GM19463 (cell line): ENCODE data around the gene APMAP.
"Not testable (repeated sequence)": the region's sequence is repeated elsewhere in the genome, so short reads cannot be mapped to it uniquely, and the experiment has no call there.

Experiments used
- ATAC-seq: cut with Tn5 transposase; IDR thresholded peaks from one replicate; pipeline ENCODE4 v1.9.1; 2021; ENCODE audit warnings: mild to moderate bottlenecking, moderate library complexity; ENCODE audit not compliant: unreplicated experiment

Gene APMAP

DNA sequence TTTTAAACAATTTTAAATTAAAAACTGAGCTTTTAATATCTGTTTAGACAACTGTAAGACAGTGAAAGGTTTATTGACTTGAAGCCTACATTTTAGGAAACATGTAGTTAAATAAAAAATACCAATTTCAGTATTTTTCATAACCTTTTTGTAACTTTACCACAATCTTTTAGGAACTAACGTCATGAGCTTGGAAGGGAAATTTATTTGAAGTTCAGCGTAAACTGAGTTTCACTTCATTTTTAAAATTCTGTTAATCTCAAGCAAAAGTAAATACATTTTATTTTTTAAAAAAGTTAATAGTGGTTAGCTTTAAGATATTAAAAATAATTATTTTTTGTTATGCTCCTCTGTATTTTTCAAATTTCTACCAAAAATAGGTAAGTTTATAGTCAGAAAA lies 38.0 kb downstream of the APMAP start:
- ATAC-seq: no peak

DNA sequence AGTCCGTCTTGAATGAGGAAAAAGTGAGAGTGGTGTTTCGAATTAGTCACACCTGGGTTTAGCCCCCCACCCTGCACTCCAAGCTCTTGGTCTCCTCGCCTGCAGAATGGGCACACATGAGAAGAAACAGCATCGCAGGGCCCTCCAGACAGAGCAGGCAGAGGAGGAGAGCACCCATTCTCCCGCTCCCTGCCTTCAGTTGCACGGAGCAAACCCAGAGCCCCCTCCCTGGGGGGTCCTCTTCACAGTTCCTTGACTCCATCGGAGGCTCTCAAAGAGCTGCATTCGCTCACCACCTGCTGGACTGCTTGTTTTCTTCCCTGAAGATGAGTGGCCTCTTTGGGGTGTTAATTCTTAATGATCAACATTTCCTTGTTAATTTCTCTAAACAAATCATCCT lies 38.4 kb downstream of the APMAP start:
- ATAC-seq: no peak

DNA sequence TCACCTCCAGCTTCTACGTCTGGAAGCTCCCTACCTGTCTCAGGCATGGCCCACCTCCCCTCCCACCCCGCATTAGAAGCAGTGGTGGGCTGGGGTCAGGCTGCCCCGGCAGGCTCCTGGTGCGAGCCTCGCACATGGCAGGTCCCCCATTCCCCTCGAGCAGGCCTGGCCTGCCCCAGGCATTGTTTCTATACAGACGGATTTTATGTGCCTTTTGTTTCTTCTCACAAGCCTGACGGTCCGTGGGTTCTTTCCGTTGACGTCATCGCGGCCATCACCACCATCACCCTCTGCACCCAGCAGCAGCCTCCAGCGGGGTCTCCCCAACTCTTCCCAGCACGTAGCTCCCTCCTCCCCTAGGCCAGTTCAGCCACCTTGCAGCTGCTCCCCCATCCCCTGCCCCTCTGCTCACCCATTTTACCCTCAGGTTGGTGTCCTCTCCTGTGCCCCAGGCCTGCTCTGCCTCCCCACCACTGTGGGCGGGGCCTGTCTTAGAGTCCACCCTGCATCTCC lies 38.9 kb downstream of the APMAP start:
- no peak for ATAC-seq

DNA sequence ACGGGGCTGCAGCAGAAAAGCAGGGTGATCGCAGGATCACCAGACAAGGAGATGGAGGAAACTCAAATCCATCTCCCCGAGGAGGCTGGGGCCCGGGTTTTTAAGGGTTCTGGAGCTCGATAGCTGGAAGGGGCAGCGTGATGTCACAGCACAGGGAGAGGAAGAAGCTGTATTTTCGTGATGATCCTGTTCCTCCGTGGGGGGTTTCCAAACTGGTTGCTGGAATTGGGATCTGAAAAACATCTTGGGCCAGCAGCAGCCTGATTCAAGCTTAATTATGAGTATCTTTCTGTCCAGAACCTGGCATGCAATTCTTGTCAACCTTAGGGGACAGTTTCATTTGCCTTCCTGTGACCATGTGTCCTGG lies 39.4 kb downstream of the APMAP start:
- ATAC-seq: no peak

DNA sequence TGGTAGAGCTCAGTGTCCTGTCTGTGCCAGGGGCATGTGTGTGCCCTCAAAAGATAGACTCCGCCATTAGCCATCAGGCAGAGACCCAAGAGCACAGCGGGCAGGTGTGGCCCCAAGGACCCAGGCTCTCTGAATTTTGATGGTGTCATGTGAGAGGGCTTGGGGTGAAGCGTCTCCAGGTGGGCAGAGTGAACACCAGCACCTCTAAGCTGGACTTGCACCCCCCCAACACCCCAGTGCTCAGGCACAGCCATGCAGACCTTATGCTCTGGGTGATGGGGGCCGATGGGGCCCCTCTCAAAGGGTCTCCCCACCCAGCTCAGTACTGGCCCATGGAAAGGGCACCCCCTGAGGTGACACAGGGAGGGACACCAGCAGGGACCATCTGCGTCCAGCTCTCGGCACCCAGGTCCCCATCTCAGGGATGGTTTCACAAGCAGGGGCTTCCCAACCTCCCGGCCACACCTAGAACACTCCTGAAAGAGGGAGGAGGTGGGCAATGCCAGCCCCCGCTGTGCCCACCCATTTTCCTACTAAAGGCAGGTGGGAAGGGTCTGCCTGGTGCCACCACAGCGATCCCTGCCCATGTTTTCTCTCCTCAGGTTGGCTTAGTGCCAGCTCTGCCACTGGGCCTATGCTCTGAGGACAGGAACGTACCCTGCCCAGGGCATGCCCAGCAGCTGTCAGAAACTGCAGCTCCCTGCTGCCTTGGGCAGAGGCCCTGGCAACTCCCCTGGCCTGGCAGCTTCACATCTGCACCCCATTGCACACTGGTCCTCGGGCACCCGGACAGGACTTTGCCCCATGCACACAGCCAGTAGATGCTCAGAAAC lies 40.0 kb downstream of the APMAP start:
- no peak for ATAC-seq

DNA sequence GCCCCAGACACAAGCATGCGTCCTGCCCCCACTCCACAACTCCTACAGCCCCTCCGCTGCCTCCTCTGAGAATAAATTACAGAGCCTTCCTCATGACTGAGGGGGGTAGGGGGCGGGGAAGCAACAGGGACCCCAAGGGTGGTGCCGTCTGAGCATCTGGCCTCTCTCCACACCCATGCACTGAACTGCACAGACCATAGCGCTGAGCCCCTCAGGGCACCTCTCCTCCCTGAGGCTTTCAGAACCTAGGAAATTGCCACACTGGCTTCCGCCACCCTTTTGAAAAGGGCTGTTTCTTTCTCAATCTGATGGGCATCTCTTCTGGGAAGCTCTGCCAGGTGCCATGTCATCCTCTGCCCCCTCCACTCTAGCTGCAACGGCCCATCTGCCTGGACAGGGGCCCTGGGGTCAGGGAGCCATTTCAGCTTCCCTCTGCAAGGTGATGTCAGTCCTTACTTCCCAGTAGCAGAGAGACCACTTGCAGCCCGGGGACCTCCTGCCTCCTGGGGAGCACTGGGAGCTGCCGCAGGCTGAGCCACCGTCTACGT lies 40.9 kb downstream of the APMAP start:
- ATAC-seq: no peak

DNA sequence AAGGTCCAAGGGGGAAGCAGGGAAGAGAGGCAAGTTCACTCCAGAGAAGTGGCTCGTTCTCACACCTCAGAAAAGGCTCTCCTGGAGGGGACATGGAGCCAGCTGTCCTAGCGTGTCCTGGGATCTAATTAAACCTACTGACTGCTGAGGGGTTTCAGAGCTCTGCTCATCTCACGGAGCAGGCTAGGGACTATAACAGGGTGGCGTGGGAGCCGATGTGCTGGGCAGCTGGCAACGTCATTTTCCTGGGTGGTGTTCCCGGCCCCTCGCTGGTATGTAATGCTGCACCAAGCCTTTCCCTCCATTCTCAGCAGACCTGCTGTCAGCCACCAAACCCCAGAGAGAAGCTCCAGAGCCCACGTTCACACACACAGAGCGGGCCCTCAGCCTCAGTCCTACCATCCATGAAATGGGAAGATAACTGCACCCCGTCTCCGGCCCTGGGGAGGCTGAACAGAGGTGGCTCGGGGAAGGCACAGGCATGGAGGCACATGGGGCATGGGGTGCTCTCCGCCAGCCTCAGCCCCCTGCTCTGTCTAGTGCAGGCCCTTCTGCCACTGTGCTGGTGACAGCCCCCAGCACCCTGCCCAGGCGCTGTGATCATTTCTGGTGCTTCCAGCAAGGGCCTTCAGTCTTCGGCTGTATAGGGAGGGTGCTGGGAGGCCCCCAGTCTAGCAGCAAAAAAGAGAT lies 41.6 kb downstream of the APMAP start:
- no peak for ATAC-seq

DNA sequence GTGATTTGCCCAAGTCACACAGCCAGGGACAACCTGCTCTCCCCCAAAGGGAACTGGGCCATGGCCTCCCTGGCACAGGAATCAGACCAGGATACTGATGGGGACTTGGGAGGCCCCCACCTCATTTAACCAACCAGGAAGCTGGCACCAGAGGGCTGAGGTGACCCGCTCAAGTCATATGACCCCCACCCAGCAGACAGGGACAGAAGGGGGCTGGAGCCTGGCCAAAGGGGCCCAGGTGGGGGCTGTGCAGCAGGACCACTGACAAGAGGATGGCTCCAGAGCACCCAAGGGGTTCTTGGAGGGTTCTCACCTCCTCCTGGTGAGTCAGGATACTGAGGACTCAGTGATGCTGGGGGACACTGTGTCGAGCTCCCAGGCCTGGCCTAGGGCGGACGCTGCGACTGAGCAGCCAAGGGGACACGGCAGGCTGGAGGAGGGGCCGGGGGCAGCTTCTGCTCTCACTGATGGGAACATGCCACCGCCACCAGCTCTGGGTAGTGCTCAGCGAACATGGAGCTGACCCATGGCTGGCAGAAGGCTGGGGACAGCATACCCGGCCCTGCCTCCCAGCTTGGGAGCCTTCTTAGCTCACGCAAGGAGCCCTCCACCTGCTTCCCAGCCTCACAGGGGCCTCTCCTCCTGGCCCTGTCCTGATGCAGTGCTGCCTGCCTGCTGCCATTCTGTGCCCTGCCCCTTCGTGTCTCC lies 42.3 kb downstream of the APMAP start:
- no peak for ATAC-seq

DNA sequence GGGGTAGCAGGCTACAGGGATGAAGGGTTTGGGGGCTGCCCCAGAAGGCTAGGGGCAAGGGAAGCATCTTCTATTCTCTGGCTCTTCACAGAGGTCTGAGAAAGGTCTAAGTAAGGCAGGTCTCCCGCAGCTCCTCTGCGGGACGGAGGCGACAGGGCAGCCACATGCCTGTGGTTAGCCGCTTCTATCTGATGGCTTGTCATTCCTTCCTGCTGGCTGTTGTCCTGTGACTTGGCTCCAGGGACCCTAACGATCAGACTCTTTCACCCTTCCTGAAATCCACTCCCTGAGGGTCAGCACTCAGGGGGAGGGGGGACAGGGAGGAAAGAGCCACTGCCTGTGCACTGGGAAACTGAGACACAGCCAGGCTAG lies 42.8 kb downstream of the APMAP start:
- ATAC-seq: no peak

DNA sequence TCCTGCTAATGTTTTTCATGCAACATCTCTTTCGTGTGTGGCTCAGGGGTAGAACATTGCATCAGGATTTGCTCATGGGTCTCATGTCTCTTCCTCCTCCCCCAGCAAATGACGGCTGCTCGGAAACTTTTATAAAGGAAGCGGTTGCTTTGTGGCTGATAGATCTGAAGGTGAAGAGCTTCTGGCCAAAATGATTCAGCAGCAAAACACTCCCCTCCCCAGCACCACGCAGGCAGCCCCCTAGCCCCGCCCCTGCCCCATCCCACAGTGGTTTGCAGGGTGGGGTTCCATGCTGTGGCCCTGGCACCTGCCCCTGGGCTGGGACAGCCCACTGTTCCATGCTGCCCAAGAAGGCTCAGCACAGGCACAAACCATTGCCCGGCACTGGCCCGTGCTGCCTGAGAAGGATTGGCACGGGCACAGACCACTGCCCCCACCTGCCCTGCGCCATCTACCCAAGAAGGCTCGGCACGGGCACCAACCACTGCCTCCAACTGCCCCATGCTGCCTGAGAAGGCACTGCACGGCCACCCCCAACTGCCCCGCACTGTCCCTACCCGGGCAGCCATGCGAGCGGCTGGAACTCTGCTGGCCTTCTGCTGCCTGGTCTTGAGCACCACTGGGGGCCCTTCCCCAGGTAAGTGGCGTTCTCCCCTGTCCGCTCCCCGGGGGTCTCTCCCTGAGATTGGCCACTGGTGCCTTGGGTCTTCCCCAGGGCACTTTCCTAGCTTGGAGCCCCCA lies 43.4 kb downstream of the APMAP start, which contains the start of gene CST7:
Gene CST7, plus strand, starts transcription at position 331 of the 741 bp plus-strand sequence. Its CDS starts 237 bp downstream, at position 568.
- no peak for ATAC-seq

DNA sequence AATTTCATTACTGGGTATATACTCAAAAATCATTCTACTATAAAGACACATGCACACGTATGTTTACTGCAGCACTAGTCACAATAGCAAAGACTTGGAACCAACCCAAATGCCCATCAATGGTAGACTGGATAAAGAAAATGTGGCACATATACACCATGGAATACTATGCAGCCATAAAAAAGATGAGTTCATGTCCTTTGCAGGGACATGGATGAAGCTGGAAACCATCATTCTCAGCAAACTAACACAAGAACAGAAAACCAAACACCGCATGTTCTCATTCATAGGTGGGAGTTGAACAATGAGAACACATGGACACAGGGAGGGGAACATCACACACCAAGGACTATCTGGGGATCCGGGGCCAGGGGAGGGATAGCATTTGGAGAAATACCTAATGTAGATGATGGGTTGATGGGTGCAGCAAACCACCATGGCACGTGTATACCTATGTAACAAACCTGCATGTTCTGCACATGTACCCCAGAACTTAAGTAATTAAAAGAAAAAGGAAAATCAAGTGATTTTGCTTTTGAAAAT lies 44.1 kb downstream of the APMAP start:
- ATAC-seq: not testable (repeated sequence)

DNA sequence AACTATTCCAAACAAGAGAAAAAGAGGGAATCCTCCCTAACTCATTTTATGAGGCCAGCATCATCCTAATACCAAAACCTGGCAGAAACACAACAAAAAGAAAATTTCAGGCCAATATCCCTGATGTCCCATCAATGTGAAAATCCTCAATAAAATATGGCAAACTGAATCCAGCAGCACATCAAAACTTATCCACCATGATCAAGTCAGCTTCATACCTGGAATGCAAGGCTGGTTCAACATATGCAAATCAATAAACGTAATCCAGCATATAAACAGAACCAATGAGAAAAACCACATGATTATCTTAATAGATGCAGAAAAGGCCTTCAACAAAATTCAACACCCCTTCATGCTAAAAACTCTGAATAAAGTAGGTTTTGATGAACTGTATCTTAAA lies 46.2 kb downstream of the APMAP start:
- ATAC-seq: not testable (repeated sequence)

DNA sequence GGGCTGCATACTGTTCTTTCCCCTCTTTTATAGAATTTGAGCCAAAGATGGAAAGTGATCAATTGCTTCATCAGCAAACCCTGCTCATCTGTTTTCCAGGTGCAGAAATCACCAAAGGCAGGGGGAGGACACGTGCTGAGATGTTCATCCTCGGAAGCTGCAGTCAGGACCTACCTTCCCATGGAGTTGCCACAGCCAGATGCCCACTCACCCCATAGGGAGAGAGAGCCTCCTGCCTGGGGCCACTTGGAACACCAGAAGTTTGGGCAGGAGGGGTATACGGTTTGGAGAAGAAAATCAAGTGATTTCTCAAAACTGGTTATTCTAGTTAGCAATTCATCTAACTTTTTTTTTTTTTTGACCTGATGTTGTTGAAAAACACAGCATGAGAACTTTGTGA lies 48.8 kb downstream of the APMAP start:
- ATAC-seq: no peak

DNA sequence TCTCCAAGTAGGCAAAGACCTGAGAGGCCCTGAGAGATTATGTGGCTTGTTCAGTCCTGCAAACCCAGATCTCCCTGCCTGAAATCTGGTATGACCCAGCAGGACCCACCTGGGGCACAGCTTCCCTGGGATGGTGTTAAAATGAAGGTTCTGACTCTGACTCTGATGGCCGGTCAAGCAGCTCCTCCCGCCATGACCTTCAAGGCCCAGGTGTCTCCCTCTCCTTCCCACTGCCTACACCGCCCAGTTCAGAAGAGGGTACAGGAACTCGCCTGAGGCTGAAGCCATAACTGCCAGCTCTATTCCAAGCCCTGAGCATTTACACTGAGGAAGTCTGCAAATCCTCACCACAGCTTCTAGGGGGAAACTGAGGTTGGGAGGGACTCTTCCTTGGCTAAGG lies 49.4 kb downstream of the APMAP start:
- ATAC-seq: no peak

DNA sequence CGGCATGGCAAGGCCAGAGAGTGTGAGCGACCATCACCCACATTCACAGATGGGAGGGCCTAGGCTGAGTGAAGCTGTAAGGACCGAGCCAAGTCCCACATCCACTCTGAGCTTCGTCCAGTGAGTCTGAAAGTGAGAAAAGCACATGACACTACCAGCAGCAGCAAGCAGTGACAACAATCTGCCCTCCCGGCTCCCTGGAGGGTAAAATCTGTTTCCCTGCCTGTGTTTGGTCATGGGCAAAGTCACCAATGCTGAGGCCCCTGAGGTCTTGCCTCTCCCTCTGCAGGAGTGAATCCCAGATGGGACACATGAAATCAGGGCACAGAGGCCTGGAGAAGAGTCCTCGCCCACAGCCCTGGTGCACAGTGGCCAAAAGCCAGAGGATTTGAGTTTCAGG lies 49.9 kb downstream of the APMAP start:
- ATAC-seq: no peak

DNA sequence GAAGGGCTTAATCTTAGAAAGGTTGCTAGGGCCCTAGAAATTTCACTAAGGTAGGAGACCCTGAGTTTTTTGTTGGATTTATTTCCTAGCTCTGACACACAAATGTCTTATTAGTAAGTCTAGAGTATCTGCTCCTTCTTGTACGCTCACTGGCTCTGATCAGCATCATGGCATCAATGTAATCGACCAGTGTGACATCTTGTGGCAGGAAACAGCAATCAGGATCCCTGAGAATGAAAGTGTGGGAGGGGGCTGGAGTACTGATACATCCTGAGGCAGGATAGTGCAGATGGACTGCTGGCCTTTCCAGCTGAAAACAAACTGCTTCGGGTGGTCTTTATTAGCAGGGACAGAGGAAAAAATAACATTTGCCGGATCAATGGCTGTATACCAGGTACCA lies 53.5 kb downstream of the APMAP start:
- no peak for ATAC-seq

DNA sequence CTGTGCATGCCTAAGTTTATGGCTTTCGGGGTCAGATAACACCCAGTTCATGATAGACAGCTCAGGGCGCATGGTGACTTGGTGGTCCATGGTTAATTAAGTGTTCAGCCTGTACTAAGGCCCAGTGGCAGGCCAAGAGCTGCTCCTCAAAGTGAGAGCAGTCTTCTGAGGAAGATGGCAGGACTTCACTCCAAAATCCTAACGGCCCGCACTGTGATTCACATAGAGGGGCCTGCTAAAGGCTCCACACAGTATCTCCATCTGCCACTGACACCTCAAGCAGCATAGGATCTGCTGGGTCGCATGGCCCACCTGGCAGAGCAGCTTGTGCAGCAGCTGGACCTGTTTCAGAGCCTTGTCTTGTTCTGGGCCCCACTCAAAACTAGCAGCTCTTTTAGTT lies 54.1 kb downstream of the APMAP start:
- no peak for ATAC-seq

DNA sequence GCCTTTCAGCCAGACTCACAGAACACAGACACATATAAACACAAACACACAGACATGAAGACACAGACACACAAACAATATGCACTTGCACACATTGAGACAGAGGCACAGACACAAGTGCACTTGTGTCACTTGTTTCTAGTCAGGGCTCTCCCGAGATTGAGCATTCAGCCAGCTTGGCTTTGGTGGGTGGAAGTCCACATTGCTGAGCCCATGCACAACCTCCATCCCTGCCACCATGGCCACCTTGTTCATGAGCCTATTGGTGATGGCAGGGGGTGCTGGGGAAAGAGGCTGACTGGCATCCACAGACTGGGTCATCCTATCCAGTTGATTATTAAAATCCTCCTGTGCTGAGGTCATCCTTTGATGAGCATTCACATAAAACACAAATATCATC lies 55.0 kb downstream of the APMAP start:
- no peak for ATAC-seq

DNA sequence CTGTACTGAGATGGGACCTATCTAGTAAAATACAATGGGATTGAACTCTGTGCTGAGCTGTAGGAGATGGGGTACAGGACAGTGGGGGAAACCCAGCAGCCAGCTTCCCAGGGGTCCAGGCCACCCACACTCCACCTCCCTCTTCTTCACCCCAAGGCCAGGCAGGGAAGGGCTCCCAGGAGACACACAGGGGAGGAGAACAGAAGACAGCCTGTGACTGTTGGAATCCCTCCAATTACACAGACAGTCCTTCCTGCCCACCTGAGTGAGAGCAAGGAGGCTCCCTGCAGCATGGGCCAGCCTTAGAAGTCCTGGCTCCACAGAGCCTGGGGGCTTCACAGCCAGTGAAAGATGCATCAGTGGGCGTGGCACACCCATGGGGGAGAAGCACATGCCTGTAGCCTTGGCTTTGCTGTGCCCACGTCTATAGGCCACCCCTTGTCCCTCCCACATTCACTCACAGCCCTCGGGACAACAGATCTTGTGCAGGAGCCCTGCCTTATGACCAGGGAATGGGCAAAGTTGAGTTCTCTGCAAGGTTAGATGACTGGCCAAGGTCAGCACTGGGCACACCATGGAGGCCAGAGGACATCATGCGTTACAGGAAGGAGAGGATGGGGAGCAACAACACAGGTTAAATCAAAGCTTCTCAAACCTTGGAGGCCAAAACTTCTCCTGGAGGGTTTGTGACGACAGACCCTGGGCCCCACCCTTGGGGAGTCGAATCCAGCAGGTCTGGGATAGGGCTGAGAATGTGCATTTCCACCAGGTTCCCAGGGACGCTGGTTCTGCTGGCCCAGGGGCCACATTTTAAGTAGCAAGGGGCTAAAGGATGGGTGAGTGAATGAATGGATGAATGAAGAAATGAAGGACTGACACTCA lies 55.8 kb downstream of the APMAP start:
- ATAC-seq: no peak
